Mesendoderm (in vitro differentiated cells): ENCODE results near the gene PLEKHN1.

Experiments
- DNase-seq: peaks from one replicate; pipeline ENCODE4 v3.0.0; 2013
- H2AK5ac ChIP-seq: 2 replicates; pipeline ENCODE4 v1.6.1; 2013; ENCODE audit warnings: low read length, inconsistent platforms
- H2BK120ac ChIP-seq: 2 replicates; pipeline ENCODE4 v1.6.1; 2013; ENCODE audit warnings: low read depth, mild to moderate bottlenecking, low read length, moderate library complexity, mixed read lengths
- H2BK15ac ChIP-seq: replicated peaks from 2 replicates; pipeline ENCODE4 v1.6.1; 2013; ENCODE audit warnings: low read depth, mild to moderate bottlenecking, moderate library complexity
- H2BK5ac ChIP-seq: 2 replicates; pipeline ENCODE4 v1.6.1; 2013; ENCODE audit warnings: low read length, inconsistent platforms
- H3K18ac ChIP-seq: 2 replicates; pipeline ENCODE4 v1.6.1; 2013; ENCODE audit warnings: mild to moderate bottlenecking, low read length, mixed read lengths
- H3K23ac ChIP-seq: one replicate; pipeline ENCODE4 v1.6.1; 2013; ENCODE audit warnings: low read length
- H3K27ac ChIP-seq: 2 replicates; pipeline ENCODE4 v1.5.1; 2013; ENCODE audit warnings: low read depth, mild to moderate bottlenecking, inconsistent platforms, low read length, moderate library complexity
- H3K27me3 ChIP-seq: 2 replicates; pipeline ENCODE4 v1.6.1; 2013; ENCODE audit warnings: low read length, control low read depth, mild to moderate bottlenecking, inconsistent platforms; ENCODE audit not compliant: insufficient read depth, poor library complexity
- H3K36me3 ChIP-seq: 2 replicates; pipeline ENCODE4 v1.6.1; 2013; ENCODE audit warnings: low read length, inconsistent platforms; ENCODE audit not compliant: control insufficient read depth, insufficient read depth
- H3K4ac ChIP-seq: one replicate; pipeline ENCODE4 v1.6.1; 2013; ENCODE audit warnings: low read depth, mild to moderate bottlenecking, low read length, moderate library complexity
- H3K4me1 ChIP-seq: 2 replicates; pipeline ENCODE4 v1.6.1; 2013; ENCODE audit warnings: low read depth, low read length, inconsistent platforms; ENCODE audit not compliant: control insufficient read depth
- H3K4me2 ChIP-seq: 2 replicates; pipeline ENCODE4 v1.6.1; 2013; ENCODE audit warnings: low read length
- H3K4me3 ChIP-seq: 2 replicates; pipeline ENCODE4 v1.5.1; 2013; ENCODE audit warnings: mild to moderate bottlenecking, low read length
- H3K56ac ChIP-seq: one replicate; pipeline ENCODE4 v1.6.1; 2013; ENCODE audit warnings: low read length
- H3K79me1 ChIP-seq: 2 replicates; pipeline ENCODE4 v1.6.1; 2013; ENCODE audit warnings: low read length, inconsistent platforms
- H3K79me2 ChIP-seq: 2 replicates; pipeline ENCODE4 v1.6.1; 2013; ENCODE audit warnings: mild to moderate bottlenecking, low read length; ENCODE audit not compliant: control insufficient read depth, insufficient read depth
- H3K9ac ChIP-seq: 2 replicates; pipeline ENCODE4 v1.6.1; 2013; ENCODE audit warnings: low read length, inconsistent platforms
- H4K5ac ChIP-seq: one replicate; pipeline ENCODE4 v1.6.1; 2013; ENCODE audit warnings: low read length
- H4K8ac ChIP-seq: one replicate; pipeline ENCODE4 v1.6.1; 2013; ENCODE audit warnings: low read depth, mild to moderate bottlenecking, control low read depth, low read length, moderate library complexity
- WGBS: extraction: QIAGEN DNeasy Blood & Tissue Kit; methylation state at CpG from one replicate; pipeline ENCODE4 v1.1.7; 2013; ENCODE audit warnings: low lambda C conversion rate, missing lambda C conversion rate; ENCODE audit not compliant: insufficient coverage; ENCODE audit errors: extremely low coverage; 5-methylcytosine and 5-hydroxymethylcytosine counted together

The PLEKHN1 gene

GRCh38 chr1:1021010-1021919, 55.0 kb downstream of the PLEKHN1 start:
- DNase-seq = peak; percentile 51
- no peak overlapping the region for H2BK120ac ChIP-seq
- H3K18ac ChIP-seq = peak overlapping the region; percentile 95
- peak overlapping the region; percentile 68 for H3K9ac ChIP-seq
- peak overlapping the region; percentile 38 for H3K27ac ChIP-seq
- no peaks in the 10 kb centered on the region for H3K79me2 ChIP-seq
- H3K4me2 ChIP-seq = peak overlapping the region; percentile 57
- H3K79me1 ChIP-seq = peaks cover 4% of the 10 kb centered on the region
- no peak overlapping the region for H4K8ac ChIP-seq
- H2BK15ac ChIP-seq = no peak overlapping the region
- H3K4me3 ChIP-seq = peak overlapping the region; percentile 15
- no peaks in the 10 kb centered on the region for H3K36me3 ChIP-seq
- peak overlapping the region; percentile 81 for H3K4ac ChIP-seq
- H2AK5ac ChIP-seq = no peak overlapping the region
- WGBS = no CpG with 5 or more reads among the region's 33 CpGs
- H3K56ac ChIP-seq = peak overlapping the region; percentile 76
- H3K27me3 ChIP-seq = no peaks in the 10 kb centered on the region
- no peak overlapping the region for H2BK5ac ChIP-seq
- no peak overlapping the region for H3K23ac ChIP-seq
- peaks cover 8% of the 10 kb centered on the region for H3K4me1 ChIP-seq
- H4K5ac ChIP-seq = no peak overlapping the region

- Histone ChIP-seq H3K4me3 (no peak overlapping the region), H3K79me2 (no peaks in the 10 kb centered on the region), H4K8ac (no peak overlapping the region), H3K56ac (peak overlapping the region; percentile 49), H3K4ac (no peak overlapping the region), H3K79me1 (peaks cover 4% of the 10 kb centered on the region), H3K27me3 (no peaks in the 10 kb centered on the region), H3K23ac (no peak overlapping the region), H2AK5ac (no peak overlapping the region), H3K36me3 (no peaks in the 10 kb centered on the region), H2BK5ac (no peak overlapping the region), H3K4me1 (peaks cover 8% of the 10 kb centered on the region), H4K5ac (no peak overlapping the region), H3K18ac (no peak overlapping the region), H3K4me2 (no peak overlapping the region), H2BK120ac (no peak overlapping the region), H3K9ac (no peak overlapping the region), H3K27ac (no peak overlapping the region), H2BK15ac (no peak overlapping the region)
- no CpG with 5 or more reads among the region's 10 CpGs for WGBS
- DNase-seq = no peak
Observed at GRCh38 chr1:1021920-1022259, 55.6 kb downstream of the PLEKHN1 start.

GRCh38 chr1:1022302-1023009, 56.2 kb downstream of the PLEKHN1 start:
- H2BK120ac ChIP-seq = no peak overlapping the region
- no peaks in the 10 kb centered on the region for H3K27me3 ChIP-seq
- H3K56ac ChIP-seq = peak overlapping the region; percentile 25
- no peak overlapping the region for H2AK5ac ChIP-seq
- H4K5ac ChIP-seq = no peak overlapping the region
- no peaks in the 10 kb centered on the region for H3K36me3 ChIP-seq
- no peak overlapping the region for H3K4ac ChIP-seq
- no CpG with 5 or more reads among the region's 27 CpGs for WGBS
- no peak overlapping the region for H3K27ac ChIP-seq
- H3K18ac ChIP-seq = no peak overlapping the region
- H3K4me1 ChIP-seq = peaks cover 8% of the 10 kb centered on the region
- no peak overlapping the region for H3K4me3 ChIP-seq
- no peak overlapping the region for H3K4me2 ChIP-seq
- no peak overlapping the region for H3K9ac ChIP-seq
- no peaks in the 10 kb centered on the region for H3K79me2 ChIP-seq
- no peak overlapping the region for H2BK15ac ChIP-seq
- H4K8ac ChIP-seq = no peak overlapping the region
- peaks cover 4% of the 10 kb centered on the region for H3K79me1 ChIP-seq
- H3K23ac ChIP-seq = no peak overlapping the region
- no peak for DNase-seq
- no peak overlapping the region for H2BK5ac ChIP-seq

- H3K4ac ChIP-seq = no peak overlapping the region
- H3K18ac ChIP-seq = no peak overlapping the region
- no peak overlapping the region for H3K27ac ChIP-seq
- no peak overlapping the region for H3K56ac ChIP-seq
- H2AK5ac ChIP-seq = no peak overlapping the region
- DNase-seq = no peak
- H3K9ac ChIP-seq = no peak overlapping the region
- H3K36me3 ChIP-seq = no peaks in the 10 kb centered on the region
- H3K79me2 ChIP-seq = no peaks in the 10 kb centered on the region
- no CpG with 5 or more reads among the region's 13 CpGs for WGBS
- peaks cover 8% of the 10 kb centered on the region for H3K4me1 ChIP-seq
- peaks cover 4% of the 10 kb centered on the region for H3K79me1 ChIP-seq
- H2BK120ac ChIP-seq = no peak overlapping the region
- H2BK5ac ChIP-seq = no peak overlapping the region
- H3K23ac ChIP-seq = peak overlapping the region; percentile 66
- no peak overlapping the region for H2BK15ac ChIP-seq
- no peak overlapping the region for H3K4me3 ChIP-seq
- no peak overlapping the region for H4K8ac ChIP-seq
- no peaks in the 10 kb centered on the region for H3K27me3 ChIP-seq
- no peak overlapping the region for H4K5ac ChIP-seq
- H3K4me2 ChIP-seq = no peak overlapping the region
Observed at GRCh38 chr1:1023700-1024099, 57.4 kb downstream of the PLEKHN1 start.

GRCh38 chr1:1024149-1024770, 58.0 kb downstream of the PLEKHN1 start:
- Histone ChIP-seq H3K4me2 (no peak overlapping the region), H4K8ac (no peak overlapping the region), H3K79me2 (no peaks in the 10 kb centered on the region), H3K4ac (no peak overlapping the region), H3K56ac (peak overlapping the region; percentile 17), H4K5ac (no peak overlapping the region), H3K23ac (peak overlapping the region; percentile 66), H2AK5ac (no peak overlapping the region), H3K36me3 (no peaks in the 10 kb centered on the region), H3K27me3 (no peaks in the 10 kb centered on the region), H2BK120ac (no peak overlapping the region), H3K4me3 (no peak overlapping the region), H3K18ac (no peak overlapping the region), H2BK5ac (no peak overlapping the region), H3K79me1 (peaks cover 4% of the 10 kb centered on the region), H2BK15ac (no peak overlapping the region), H3K9ac (no peak overlapping the region), H3K4me1 (peaks cover 8% of the 10 kb centered on the region), H3K27ac (no peak overlapping the region)
- DNase-seq = no peak
- WGBS = no CpG with 5 or more reads among the region's 9 CpGs
